Natural killer cell treated with Interleukin-12 subunit alpha and Interleukin-12 subunit beta and Interleukin-15 and Interleukin-18, amount 100 ng/mL, for 72 hours (primary cell): ENCODE results near the gene RNGTT. TPM values are rescaled to one million over a fixed set of nuclear protein-coding genes. Genes with fewer than 3 reads are reported as not detected.
"Not testable (repeated sequence)": the region's sequence is repeated elsewhere in the genome, so short reads cannot be mapped to it uniquely, and the experiment has no call there.

Experiments used
- ATAC-seq, 2 donors: fragments of 150-1000 bp; cut with Tn5 transposase in 1 of 2; sonication (Bioruptor Pico), chemical (Tn5 transposase) in 1 of 2; 2 replicates each; pipeline ENCODE4 v1.10.0; 2021
- DNase-seq: peaks from one replicate; pipeline ENCODE4 v3.0.0; 2022; ENCODE audit warnings: low spot score
- H3K27ac Mint-ChIP-seq, 2 donors: 1 replicate in 1 of 2; 2 replicates in 1 of 2; pipeline ENCODE4 v1.8.0; 2022; ENCODE audit warnings: mixed read lengths in 2 of 2, mild to moderate bottlenecking in 1 of 2, moderate library complexity in 1 of 2
- H3K27me3 Mint-ChIP-seq, 2 donors: 1 replicate in 1 of 2; 2 replicates in 1 of 2; pipeline ENCODE4 v1.8.0; 2022; ENCODE audit warnings: mixed read lengths in 2 of 2
- H3K36me3 Mint-ChIP-seq: one replicate; pipeline ENCODE4 v1.8.0; 2022; ENCODE audit warnings: mixed read lengths
- H3K4me1 Mint-ChIP-seq, 2 donors: 1 replicate in 1 of 2; 2 replicates in 1 of 2; pipeline ENCODE4 v1.8.0; 2022; ENCODE audit warnings: low read depth in 2 of 2, mixed read lengths in 2 of 2, mild to moderate bottlenecking in 1 of 2
- H3K4me3 Mint-ChIP-seq: one replicate; pipeline ENCODE4 v1.8.0; 2022; ENCODE audit warnings: mixed read lengths
- H3K9me3 Mint-ChIP-seq: 2 replicates; pipeline ENCODE4 v1.8.0; 2022; ENCODE audit warnings: mixed read lengths
- total RNA-seq, 2 donors: library from RNA; stranded (reverse); gene quantifications; one replicate each; pipeline ENCODE4 v1.2.3, GENCODE V29; 2022

The RNGTT gene
- total RNA-seq, 2 donors from 2014 or later = 26.9 to 36.4 TPM

- H3K36me3 Mint-ChIP-seq = peaks cover 11% of the 10 kb centered on the region
- peaks cover 4% of the 10 kb centered on the region for H3K9me3 Mint-ChIP-seq
- no peak overlapping the region for H3K4me3 Mint-ChIP-seq
- no peaks in the 10 kb centered on the region for H3K27me3 Mint-ChIP-seq
- DNase-seq = no peak
- H3K4me1 Mint-ChIP-seq = peaks cover 39 to 42% of the 10 kb centered on the region in 2 donors
- no peak for ATAC-seq
- H3K27ac Mint-ChIP-seq = no peak overlapping the region
These were observed 49.2 kb downstream of the RNGTT start for GRCh38 chr6:88914180-88914579.

- H3K4me1 Mint-ChIP-seq = peaks cover 44 to 46% of the 10 kb centered on the region in 2 donors
- ATAC-seq (no peak), DNase-seq (no peak)
- no peak overlapping the region for H3K27ac Mint-ChIP-seq
- H3K27me3 Mint-ChIP-seq = no peaks in the 10 kb centered on the region
- no peak overlapping the region for H3K4me3 Mint-ChIP-seq
- H3K9me3 Mint-ChIP-seq = peaks cover 4% of the 10 kb centered on the region
- H3K36me3 Mint-ChIP-seq = peaks cover 11% of the 10 kb centered on the region
These were observed 49.9 kb downstream of the RNGTT start for GRCh38 chr6:88913471-88913870.

- Mint-ChIP-seq H3K36me3 (peaks cover 11% of the 10 kb centered on the region), H3K4me1 (peaks cover 47 to 52% of the 10 kb centered on the region in 2 donors), H3K27ac (no peak overlapping the region), H3K9me3 (peaks cover 8% of the 10 kb centered on the region), H3K27me3 (no peaks in the 10 kb centered on the region), H3K4me3 (no peak overlapping the region)
- ATAC-seq (no peak), DNase-seq (no peak)
These were observed 52.3 kb downstream of the RNGTT start for GRCh38 chr6:88910922-88911778.

DNA sequence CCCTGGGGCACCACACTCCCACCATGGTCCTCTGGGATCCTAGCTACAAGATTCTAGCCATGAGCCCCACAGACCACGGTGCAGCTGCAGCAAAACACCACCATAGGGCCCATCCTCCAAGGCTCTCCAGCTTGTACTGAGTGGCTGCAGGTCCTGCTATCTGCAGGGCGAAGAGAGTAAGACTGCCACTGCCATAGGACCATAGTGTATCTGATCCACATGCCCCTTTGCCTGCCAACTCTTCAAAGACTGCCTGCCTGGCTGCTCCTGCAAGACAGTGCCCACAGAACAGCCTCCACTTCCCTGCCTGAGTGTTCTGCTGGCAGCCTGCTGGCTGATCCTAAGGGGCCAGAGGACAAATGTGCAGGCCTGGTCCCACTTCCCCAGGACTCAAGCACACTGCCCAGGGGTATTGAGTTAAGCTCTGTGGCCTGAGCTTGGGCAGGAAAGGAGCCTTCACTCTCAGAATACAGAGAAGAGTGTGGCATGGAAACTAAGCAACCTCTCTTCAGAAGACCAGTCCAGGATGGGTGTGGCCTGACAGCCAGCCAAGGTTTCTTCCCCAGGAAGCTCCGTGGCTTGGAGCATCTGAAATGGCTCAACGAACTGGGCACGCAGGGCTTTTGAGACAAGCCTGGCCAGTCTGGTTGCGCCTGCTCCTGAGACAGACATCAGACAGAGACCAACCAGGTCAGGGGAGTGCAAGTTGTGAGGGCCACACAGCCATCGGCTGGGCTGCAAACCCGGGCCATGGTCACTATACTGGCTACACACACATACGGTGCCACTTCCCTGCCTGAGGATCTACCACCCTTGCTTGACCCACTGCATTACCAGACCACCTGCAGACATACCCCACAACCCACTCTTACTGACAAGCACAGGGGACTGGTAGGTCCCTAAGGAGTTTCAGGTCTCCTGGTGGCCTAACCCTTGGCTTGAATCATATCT is 54.5 kb downstream of the RNGTT start:
- Mint-ChIP-seq H3K4me1 (peaks cover 40 to 48% of the 10 kb centered on the region in 2 donors), H3K4me3 (no peak overlapping the region), H3K9me3 (peaks cover 4% of the 10 kb centered on the region), H3K36me3 (peaks cover 11% of the 10 kb centered on the region), H3K27me3 (no peaks in the 10 kb centered on the region), H3K27ac (no peak overlapping the region)
- peak; percentile 13 to 43 for ATAC-seq
- no peak for DNase-seq

DNA sequence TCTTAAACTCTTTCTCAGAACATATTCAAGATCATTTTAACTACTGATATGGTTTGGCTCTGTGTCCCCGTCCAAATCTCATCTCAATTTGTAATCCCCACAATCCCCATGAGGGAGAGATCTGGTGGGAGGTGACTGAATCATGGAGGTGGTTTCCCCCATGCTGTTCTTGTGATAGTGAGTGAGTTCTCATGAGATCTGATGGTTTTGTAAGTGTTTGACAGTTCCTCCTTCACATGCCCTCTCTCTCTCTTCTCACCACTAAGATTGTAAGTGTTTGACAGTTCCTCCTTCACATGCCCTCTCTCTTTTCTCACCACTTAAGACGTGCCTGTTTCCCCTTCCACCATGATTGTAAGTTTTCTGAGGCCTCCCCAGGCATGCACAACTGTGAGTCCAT is 56.3 kb downstream of the RNGTT start:
- not testable (repeated sequence) for H3K27ac Mint-ChIP-seq, H3K9me3 Mint-ChIP-seq, DNase-seq, H3K4me3 Mint-ChIP-seq, H3K27me3 Mint-ChIP-seq, ATAC-seq
- H3K36me3 Mint-ChIP-seq = peaks cover 15% of the 10 kb centered on the region
- H3K4me1 Mint-ChIP-seq = peaks cover 25 to 34% of the 10 kb centered on the region in 2 donors

GRCh38 chr6:88899569-88900316 is 63.7 kb downstream of the RNGTT start:
- DNase-seq = no peak
- no peaks in the 10 kb centered on the region for H3K9me3 Mint-ChIP-seq
- no peak overlapping the region for H3K4me3 Mint-ChIP-seq
- H3K27me3 Mint-ChIP-seq = no peaks in the 10 kb centered on the region
- H3K36me3 Mint-ChIP-seq = peaks cover 9% of the 10 kb centered on the region
- H3K27ac Mint-ChIP-seq = no peak overlapping the region
- H3K4me1 Mint-ChIP-seq = no peaks in the 10 kb centered on the region
- no peak for ATAC-seq

DNA sequence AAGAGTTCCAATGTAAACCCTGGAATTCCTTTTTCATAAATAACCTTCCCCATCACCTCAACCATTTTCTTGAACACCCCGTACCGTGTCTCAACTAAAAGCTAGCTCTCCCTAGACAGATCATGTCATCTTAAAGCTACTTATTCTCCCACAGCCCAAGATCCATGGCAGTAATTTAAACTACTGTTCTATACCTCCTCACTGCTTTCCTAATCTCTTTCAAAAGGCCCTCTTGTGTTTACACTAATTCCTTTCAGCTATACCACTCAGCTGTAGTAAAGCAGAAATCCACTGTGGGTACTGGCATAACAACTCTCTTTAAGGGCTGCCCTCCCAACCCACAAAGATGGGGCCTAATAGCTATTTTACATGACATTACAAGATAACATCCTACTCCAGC is 67.5 kb downstream of the RNGTT start:
- no peaks in the 10 kb centered on the region for H3K9me3 Mint-ChIP-seq
- H3K4me3 Mint-ChIP-seq = no peak overlapping the region
- H3K4me1 Mint-ChIP-seq = no peaks in the 10 kb centered on the region
- no peak for ATAC-seq
- H3K27me3 Mint-ChIP-seq = no peaks in the 10 kb centered on the region
- no peak for DNase-seq
- H3K36me3 Mint-ChIP-seq = no peaks in the 10 kb centered on the region
- no peak overlapping the region for H3K27ac Mint-ChIP-seq

GRCh38 chr6:88890860-88891845 is 72.3 kb downstream of the RNGTT start:
- Mint-ChIP-seq H3K27ac (no peak overlapping the region), H3K4me1 (no peaks in the 10 kb centered on the region), H3K36me3 (peaks cover 5% of the 10 kb centered on the region), H3K9me3 (no peaks in the 10 kb centered on the region), H3K27me3 (no peaks in the 10 kb centered on the region), H3K4me3 (no peak overlapping the region)
- ATAC-seq = no peak
- DNase-seq = no peak

DNA sequence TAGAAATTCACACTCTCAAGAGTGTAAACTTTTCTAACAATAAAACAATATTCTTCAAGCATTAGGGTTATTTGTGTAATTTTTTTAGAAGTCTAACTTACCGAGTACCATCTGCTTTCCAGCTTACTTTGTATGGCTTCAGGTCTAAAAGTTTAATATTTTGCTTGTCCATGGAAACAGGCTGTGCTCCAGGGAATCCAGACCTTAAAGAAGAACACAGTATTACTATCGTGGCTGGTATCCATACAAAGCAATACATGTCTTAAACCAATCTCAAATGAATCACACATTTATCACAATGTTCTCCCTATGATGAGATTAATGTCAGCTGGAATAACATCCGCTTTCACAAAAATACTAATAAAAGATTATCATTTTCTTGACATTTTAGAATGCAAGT is 73.0 kb downstream of the RNGTT start:
- Mint-ChIP-seq H3K4me1 (no peaks in the 10 kb centered on the region), H3K4me3 (no peak overlapping the region), H3K9me3 (no peaks in the 10 kb centered on the region), H3K27me3 (no peaks in the 10 kb centered on the region), H3K36me3 (peaks cover 5% of the 10 kb centered on the region), H3K27ac (no peak overlapping the region)
- ATAC-seq (no peak), DNase-seq (no peak)

GRCh38 chr6:88884361-88884760 is 79.1 kb downstream of the RNGTT start:
- H3K27me3 Mint-ChIP-seq = no peaks in the 10 kb centered on the region
- no peak overlapping the region for H3K4me3 Mint-ChIP-seq
- no peaks in the 10 kb centered on the region for H3K9me3 Mint-ChIP-seq
- H3K27ac Mint-ChIP-seq = no peak overlapping the region
- ATAC-seq = no peak
- peaks cover 0 to 5% of the 10 kb centered on the region in 2 donors for H3K4me1 Mint-ChIP-seq
- no peak for DNase-seq
- H3K36me3 Mint-ChIP-seq = peaks cover 14% of the 10 kb centered on the region

GRCh38 chr6:88882536-88882935 is 80.9 kb downstream of the RNGTT start:
- no peaks in the 10 kb centered on the region for H3K9me3 Mint-ChIP-seq
- ATAC-seq = no peak

DNA sequence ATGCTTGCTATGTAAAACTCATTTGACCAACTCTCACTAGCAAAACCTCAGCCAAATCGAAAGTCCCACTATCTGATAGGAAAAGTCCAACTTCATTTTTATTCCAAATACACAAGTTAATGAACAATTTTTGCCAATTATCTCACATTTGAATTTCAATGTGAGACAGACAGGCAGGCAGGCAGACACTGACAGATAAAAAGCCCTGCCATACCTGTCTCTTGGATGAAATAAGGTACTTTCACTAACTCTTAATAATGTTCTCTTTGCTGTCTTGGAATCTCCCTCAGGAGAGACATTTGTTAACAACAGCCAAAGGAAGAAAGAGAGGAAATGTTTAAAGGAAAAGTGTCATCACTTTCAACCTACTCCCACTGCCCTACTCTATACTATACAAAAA is 82.0 kb downstream of the RNGTT start:
- no peak for ATAC-seq

More at GRCh38 chr6:88882536-88882935, 80.9 kb downstream of the RNGTT start:
- DNase-seq = no peak
- Mint-ChIP-seq H3K4me3 (no peak overlapping the region), H3K36me3 (peaks cover 14% of the 10 kb centered on the region), H3K27me3 (no peaks in the 10 kb centered on the region), H3K27ac (no peak overlapping the region), H3K4me1 (peaks cover 0 to 5% of the 10 kb centered on the region in 2 donors)

More for the DNA sequence above, 82.0 kb downstream of the RNGTT start:
- Mint-ChIP-seq H3K9me3 (no peaks in the 10 kb centered on the region), H3K27ac (no peak overlapping the region), H3K4me3 (no peak overlapping the region), H3K27me3 (no peaks in the 10 kb centered on the region), H3K36me3 (peaks cover 10% of the 10 kb centered on the region), H3K4me1 (peaks cover 0 to 5% of the 10 kb centered on the region in 2 donors)
- DNase-seq = no peak
